ENCODE results near the gene PLBD2. TPM values are rescaled to one million over a fixed set of nuclear protein-coding genes. Genes with fewer than 3 reads are reported as not detected.

Gene PLBD2
- polyA plus RNA-seq, 1 donor = 12.6 TPM

DNA sequence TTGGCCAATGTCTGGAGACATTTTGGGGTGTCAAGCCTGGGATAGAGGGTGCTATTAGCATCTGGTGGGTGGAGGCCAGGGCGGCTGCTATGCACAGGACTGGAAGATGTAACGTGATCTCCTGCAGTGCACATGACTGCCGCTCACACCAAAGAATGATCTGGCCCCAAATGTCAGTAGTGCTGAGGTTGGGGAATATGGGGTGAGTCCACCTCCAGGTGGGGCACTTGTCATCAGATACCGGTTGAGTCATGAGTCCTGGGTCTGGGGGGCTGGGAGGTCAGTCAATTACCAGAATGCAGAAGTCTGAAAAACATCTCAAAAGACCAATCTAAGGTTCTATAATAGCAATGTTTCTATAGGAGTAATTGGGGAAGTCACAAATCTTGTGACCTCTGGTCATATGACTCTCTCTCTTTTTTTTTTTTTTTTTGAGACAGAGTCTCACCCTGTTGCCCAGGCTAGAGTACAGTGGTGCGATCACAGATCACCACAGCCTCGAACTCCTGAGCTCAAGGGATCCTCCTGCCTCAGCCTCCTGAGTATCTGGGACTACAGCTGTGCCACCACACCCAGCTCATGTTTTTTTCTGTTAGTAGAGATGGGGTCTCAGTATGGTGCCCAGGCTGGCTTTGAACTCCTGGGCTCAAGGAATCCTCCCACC lies 57.8 kb downstream of the PLBD2 start:
- no peak for DNase-seq (ENCODE audit: low read depth)

DNA sequence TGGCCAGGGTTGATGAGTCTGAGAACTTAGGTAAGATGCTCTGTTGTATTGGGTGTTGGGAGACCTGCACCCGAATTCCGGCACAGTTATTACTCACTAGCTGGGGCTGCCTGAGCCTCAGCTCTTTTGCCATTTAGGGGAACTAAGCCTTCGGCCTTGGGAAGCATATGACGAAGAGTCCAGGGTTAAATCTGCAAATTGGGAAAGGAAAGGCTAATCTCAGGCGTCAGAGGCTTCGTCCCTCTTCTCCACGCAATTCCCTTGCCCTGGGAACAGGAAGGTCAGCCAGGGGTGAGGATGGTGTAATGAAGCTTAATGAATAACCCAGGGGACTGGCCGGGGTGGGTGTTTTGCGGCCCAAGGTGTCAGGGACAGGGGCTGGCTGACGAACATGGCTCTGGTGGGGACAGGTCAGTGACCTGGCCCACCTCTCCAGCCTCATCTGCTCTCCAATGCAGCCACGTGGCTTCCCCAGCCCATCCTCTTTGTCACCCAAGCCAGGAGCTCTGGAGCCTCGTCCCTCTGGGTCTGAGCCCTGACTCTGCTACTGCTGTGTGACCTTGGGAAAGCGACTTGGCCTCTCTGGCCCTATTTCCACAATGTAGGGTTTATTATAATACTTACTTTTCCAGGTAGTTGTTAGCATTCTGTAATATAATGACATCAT lies 60.0 kb downstream of the PLBD2 start:
- no peak for DNase-seq (ENCODE audit: low read depth)

DNA sequence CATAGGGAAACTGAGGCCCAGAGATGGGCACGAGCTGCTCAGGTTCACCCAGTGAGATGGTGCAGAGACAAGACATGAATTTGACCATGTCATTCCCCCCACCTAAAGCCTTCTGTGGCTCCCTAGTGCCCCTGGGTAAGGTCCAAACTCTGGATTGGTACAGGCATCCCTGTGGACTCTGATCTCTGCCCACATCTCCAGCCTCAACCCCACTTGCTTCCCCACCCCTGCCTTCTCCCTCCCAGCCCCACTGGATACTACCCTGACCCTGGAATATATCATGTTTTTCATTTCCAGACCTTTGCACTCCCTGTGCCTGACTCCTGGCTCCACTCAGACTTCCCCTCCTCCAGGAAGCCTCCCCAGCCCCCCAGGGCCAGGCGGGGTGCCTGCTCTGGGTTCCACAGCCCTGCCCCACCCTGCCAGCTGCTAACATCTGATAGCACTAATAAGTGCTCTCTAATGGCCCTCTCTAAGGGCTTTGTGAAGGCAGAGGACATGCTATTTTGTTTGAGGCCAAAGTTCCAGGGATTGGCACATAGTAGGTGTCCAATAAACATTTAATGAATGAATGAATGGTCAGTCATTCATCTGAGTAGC lies 62.7 kb downstream of the PLBD2 start:
- DNase-seq (ENCODE audit: low read depth) = no peak

DNA sequence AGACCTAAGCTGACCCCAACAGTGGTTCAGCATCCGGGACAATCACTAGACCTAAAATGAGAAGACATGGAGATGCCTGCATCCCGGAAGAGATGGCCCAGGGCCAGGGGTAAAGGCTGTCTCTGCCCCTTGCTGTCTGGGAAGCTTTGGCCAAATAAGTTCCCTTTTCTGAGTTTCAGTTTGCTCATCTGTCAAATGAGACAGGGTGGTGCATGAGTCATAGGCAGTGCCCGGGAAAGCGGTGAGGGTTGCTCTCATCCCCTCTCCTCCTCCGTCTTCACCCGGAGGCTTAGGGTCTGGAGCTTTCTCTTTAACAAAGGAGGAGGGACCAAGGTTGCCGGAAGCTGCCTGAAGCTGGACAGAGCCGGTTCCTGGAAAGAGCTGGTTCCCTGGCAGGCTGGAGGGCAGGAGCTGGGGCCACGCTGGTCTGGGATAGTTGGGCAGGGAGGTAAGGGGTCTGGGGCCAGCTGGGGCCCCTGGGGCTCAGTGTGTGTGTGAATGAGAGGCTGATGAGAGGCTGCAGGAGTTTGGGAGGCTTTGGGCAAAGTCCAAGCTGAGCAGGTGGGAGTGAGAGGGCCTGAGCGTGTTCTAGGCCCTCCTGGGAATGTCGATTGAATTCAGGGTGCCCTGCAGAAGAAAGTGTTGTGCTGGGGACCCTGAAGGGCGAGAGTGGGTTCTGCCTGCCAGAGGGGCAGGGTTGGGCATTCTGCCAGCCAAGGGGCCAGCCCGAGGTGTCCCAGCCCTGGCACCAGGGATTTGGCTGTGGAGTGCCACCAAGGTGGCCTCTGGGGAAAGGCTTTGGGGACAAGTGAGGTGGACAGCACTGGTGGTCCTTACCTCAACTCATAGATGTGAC lies 63.9 kb downstream of the PLBD2 start, which contains the start of gene SDSL:
Gene SDSL (plus strand): TSS at position 351 of the 856 bp plus-strand sequence. CDS start 5,603 bp downstream, outside the sequence.
- DNase-seq (ENCODE audit: low read depth) = no peak

DNA sequence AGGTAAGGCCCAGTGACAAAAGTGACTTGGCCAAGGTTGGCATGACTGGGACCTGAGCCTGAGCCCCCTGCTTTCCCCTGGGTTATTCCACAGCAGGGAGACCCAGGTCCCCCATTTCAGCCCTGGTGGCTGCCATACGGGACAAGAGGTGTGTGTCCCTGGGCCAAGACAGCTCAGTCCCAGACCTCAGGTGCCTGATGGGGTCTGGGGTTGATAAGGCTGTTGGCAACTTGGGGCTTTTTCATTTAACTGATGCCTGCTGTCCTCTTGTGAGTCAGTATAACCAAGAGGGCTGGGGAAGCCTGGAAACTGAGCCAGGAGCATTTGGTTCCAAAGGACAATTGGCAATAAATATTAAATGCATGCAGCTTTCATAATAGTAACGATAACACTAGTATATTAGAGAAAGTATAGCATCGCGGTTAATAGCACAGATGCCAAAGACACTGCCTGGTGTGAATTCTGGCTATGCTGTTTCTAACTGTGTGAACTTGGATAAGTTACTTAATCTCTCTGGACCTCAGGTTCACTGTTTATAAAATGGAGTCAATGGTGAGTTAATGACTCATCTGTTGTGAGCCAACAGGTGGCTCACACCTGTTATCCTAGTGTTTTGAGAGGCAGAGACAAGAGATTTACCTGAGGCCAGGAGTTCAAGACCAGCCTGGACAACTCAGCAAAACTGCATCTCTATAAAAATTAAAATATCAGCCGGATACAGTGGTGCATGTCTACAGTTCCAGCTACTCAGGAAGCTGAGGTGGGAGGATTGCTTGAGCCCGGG lies 64.7 kb downstream of the PLBD2 start:
- no peak for DNase-seq (ENCODE audit: low read depth)

DNA sequence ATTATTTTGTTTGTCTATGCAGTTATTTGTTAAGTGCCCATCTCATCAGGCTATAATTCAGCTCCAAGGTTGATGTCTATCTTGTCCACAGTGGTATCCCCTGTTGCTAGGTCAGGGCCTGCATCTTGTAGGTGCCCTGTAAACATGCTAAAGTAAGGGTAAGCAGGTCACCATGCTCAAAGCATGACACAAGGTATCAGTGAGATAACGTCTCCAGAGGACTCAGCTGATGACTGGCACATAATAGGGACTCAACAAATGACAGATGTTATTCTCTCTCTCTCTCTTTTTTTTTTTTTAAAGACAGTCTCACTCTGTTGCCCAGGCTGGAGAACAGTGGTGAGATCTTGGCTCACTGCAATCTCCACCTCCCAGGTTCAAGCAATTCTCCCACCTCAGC lies 66.1 kb downstream of the PLBD2 start:
- no peak for DNase-seq (ENCODE audit: low read depth)

DNA sequence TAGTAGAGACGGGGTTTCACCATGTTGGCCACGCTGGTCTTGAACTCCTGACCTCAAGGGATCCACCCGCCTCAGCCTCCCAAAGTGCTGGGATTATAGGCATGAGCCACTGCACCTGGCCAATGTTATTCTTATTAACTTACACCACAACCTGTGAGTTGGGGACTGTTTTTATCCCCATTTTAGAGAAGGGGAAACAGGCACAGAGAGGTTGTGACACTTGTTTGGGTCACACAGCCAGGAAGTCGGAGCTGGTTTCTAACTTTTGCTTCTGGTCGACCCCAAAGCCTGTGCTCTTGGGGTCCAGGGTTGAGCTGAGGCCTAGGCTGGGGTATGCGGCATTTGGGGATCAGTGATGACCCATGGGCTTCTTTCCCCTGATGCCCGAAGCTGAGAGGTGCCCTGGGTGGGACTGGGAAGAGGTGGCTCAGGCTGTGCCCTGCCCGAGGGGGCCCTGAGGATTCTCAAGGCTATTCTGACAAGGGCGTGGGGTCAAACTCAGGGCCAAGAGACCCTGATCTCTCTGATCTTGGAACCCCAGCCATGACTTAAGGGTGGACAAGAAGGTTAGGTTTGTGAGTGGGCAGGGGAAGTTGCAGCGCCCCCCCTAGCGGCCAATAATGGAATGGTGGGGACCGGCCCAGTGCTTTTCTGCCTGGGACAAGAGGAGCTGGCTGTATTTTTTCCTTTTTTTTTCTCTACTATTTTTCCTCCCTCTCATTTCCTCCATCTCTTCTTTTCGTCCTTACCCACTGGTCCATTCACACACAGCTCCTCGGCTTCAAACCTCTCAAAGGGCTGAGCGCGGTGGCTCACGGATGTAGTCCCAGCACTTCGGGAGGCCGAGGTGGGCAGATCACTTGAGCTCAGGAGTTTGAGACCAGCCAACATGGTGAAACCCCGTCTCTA lies 66.8 kb downstream of the PLBD2 start:
- DNase-seq (ENCODE audit: low read depth) = no peak

DNA sequence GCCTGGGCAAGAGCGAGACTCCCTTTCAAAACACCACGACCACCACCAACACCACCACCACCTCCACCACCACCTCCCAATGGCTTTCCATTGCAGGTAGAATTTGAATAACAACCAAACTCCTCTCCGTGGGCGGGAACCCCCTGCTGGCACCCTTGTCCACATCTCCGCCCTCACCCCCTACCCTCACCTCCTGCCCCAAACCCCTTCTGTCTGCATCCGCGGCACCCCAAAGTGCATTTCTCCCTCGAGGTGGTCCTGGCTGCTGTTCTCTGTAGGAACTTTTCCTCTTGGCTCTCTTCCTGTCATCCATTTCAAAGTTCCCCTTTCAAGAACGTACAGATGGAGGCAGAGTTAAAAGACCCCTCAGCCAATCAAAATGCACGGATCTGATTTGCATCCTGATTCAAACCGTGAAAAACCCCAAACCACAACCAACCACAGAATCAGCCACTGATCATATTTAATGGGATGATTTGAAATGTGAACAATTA lies 67.6 kb downstream of the PLBD2 start:
- DNase-seq (ENCODE audit: low read depth) = no peak

DNA sequence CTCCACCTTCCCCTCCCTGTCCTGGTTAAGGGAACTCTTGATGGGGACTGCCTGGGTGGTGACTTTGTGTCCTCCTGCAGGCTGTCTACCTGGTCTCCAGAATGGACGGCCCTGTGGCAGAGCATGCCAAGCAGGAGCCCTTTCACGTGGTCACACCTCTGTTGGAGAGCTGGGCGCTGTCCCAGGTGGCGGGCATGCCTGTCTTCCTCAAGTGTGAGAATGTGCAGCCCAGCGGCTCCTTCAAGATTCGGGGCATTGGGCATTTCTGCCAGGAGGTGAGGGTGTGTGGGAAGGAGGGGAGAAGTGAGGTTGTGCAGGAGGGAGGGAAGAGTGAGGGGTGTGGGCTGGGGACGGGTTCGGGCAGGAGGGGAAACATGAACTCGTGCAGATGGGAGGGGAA lies 69.5 kb downstream of the PLBD2 start:
- no peak for DNase-seq (ENCODE audit: low read depth)

DNA sequence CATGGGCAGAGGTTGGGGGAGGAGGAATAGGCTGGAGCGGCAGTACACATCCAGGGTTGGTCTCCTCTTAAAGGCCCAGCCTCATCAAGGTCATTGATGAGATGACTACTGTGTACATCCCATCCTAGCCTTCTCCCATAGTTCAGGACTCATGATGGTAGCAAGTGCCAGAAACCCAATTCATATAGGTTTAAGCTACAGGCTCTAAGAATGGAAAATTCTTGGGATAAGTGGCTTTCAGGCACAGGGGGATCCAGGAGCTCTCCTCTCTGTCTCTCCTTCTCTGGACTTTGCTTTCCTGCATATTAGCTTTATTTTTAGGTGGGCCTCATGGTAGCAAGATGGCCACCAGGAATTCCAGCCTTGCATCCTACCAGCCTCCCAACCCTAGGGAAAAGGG lies 70.1 kb downstream of the PLBD2 start:
- DNase-seq (ENCODE audit: low read depth) = no peak

DNA sequence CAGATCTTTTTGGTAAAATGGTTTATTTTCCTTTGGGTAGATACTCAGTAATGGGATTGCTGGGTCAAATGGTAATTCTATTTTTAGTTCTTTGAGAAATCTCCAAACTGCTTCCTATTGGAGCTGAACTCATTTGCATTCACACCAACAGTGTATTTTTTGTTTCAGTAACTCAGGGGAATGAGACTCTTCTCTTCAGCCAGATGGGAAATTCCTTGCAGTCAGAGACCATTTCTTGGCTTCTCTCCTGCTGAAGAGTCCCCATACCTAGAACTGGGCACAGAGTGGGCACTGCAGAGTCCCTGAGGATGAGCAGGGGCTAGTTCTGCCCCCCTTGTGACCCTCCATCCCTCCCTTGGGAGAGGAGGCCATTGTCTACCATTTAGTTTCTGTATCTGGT lies 74.6 kb downstream of the PLBD2 start:
- no peak for DNase-seq (ENCODE audit: low read depth)

DNA sequence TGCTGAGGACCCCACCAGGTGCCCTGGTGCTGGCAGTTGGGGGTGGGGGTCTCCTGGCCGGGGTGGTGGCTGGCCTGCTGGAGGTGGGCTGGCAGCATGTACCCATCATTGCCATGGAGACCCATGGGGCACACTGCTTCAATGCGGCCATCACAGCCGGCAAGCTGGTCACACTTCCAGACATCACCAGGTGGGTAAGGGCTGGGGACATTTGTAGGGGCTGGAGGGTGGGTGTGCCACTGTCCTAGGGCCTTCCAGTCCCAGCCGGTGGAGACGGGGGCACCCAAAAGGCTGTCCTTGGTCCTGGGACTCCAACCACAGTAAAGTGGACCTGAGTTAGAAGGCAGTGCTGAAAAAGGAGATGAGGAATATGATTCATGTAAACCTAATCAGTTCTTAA lies 77.0 kb downstream of the PLBD2 start:
- DNase-seq (ENCODE audit: low read depth) = no peak

DNA sequence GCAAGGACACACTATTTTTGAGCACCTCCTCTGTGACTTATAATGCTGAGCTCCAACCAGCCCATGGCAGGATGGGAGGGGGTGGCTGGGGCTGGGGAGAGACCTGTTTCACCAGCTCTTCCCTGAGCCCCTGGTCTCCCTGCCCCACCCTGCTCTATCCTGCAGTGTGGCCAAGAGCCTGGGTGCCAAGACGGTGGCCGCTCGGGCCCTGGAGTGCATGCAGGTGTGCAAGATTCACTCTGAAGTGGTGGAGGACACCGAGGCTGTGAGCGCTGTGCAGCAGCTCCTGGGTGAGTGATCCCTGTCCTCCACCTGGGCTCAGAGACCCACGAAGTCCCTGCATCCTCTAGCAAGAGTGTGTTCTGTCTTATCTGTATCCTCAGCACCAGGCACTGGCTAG lies 78.2 kb downstream of the PLBD2 start:
- no peak for DNase-seq (ENCODE audit: low read depth)

DNA sequence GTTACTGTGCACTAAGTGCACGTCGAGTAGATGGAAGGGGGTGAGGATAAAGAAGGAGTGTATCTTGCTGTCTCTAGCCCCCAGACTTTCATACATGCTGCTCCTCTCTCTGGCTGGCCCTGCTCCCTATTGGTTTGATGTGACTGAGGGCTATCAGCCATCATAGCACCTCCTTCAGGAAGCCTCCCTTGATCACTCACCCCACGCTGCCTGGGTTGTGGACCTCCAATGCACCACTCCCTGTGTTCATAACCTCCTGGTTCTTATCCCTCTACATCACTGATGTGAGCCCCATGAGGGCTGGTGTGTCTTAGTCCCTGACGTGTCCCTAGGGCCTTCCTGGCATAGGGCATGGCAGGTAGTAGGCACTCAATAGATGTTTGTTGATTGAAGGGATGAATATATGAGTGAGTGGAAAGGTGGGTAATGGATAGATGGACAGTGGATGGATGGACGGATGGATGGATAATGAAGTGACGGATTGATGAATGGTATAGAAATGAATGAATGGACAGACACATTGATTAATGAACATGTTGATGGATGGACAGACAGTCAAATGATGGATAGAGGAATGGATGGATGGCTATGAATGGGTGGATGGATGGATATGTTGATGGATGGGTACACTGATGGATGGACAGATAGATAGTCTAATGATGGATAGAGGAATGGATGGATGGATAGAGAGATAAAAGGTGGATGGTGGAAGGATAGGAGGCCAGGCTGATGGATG lies 78.8 kb downstream of the PLBD2 start:
- no peak for DNase-seq (ENCODE audit: low read depth)

DNA sequence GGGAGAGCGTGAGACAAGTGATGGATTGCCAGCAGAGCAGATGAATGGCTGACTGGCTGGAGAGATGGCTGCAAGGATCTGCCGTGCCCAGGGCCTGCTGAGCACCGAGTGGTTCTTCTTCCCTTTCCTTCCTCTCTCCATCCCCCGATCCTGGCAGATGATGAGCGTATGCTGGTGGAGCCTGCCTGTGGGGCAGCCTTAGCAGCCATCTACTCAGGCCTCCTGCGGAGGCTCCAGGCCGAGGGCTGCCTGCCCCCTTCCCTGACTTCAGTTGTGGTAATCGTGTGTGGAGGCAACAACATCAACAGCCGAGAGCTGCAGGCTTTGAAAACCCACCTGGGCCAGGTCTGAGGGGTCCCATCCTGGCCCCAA lies 79.3 kb downstream of the PLBD2 start:
- DNase-seq (ENCODE audit: low read depth) = no peak

DNA sequence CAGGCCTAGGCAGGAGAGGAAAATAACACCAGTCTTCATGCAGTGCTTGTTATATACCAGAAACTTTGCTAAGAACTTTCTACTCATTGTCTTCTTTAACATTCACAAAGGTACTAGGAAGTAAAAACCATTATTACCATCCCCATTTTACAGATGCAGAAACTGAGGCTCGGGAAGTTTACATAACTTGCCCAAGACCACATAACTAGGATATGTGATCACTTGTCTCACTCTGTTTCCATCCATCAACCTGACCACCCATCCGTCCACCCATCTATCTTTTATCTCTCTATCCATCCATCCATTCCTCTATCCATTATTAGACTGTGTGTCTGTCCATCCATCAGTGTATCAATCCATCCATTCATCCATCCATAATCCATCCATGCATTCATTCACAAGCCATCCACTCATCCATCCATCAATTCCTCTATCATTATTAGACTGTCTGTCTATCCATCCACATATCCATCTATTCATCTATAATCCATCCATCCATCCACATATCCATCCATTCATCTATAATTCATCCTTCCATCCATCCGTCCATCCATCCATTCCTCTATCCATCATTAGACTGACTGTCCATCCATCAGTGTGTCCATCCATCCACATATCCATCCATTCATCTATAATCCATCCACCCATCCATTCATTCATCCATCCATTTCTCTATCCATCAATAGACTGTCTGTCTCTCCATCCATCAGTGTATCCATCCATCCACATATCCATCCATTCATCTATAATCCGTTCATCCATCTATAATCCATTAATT lies 80.3 kb downstream of the PLBD2 start:
- DNase-seq (ENCODE audit: low read depth) = no peak

DNA sequence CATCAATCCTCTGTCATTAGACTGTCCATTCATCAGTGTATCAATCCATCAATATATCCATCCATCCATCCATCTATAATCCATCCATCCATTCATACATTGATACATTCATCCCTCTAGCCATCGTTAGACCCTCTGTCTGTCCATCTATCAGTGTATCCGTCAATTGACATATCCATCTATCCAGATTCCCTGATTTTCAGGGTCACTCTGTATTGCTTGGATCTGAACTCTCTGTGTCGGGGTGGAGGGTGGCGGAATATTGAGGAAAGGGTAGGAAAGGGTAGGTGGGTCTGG lies 80.9 kb downstream of the PLBD2 start:
- no peak for DNase-seq (ENCODE audit: low read depth)

DNA sequence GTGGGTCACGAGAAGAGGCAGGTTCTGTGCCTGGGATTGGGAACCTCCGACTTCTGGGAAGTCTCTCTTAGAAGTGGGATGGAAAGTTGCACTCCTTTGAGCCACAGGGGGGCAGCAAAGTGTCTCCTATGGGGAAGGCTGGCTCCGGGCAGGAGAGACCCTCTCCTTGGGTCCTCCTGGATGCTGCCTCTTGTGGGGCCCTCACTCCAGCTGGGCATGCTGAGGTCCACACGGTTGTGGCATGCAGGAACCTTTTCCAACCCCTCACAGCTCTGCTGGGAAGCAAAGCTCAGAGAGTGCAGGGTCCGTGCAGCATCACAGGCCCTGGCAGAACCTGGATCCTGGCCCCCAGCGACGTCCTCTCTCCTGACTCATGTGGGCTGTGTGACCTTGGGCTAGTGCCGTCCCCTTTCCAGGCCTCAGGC lies 81.2 kb downstream of the PLBD2 start:
- no peak for DNase-seq (ENCODE audit: low read depth)

DNA sequence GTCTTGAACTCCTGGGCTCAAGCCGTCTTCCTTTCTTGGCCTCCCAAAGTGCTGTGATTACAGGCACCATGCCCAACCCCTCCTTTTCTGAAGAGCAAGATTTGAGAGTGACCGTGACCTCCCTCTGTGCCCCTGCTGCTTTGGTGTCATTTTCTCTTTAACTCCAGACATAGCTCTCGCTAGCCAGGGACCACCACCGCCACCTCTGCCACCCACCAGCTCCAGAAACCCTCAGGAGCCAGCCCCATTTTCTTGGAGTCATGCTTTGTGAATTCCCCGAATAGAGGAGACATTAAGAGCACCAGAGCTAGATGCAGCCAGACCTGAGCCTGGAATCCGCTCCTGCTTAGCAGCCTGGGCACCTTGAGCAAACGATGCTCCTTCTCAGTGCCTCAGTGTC lies 81.9 kb downstream of the PLBD2 start:
- no peak for DNase-seq (ENCODE audit: low read depth)
